HL-60 (cell line): ENCODE results near the gene ATP10A.

Experiments used
- DNase-seq, 2 experiments: peaks; one replicate each; pipeline ENCODE4 v3.0.0-alpha.2; 2010 to 2020; ENCODE audit warnings: low read depth in 1 of 2, low spot score in 1 of 2
- H3K27ac ChIP-seq: fragments of 250-450 bp; sonication (Bioruptor Pico); replicated peaks from 2 replicates; pipeline ENCODE4 v1.5.1; 2020; ENCODE audit warnings: mild to moderate bottlenecking, moderate library complexity
- H3K27me3 ChIP-seq: fragments of 250-450 bp; sonication (Bioruptor Pico); 2 replicates; pipeline ENCODE4 v1.5.1; 2021; ENCODE audit warnings: mild to moderate bottlenecking, moderate library complexity; ENCODE audit not compliant: insufficient read depth, poor library complexity, severe bottlenecking
- H3K4me3 ChIP-seq: replicated peaks from 2 replicates; pipeline ENCODE4 v1.5.1; 2011; ENCODE audit warnings: mild to moderate bottlenecking, control low read depth, low read length; ENCODE audit not compliant: insufficient read depth
- GABPA ChIP-seq: IDR thresholded peaks from 2 replicates; pipeline ENCODE4 v1.6.1; 2012; ENCODE audit warnings: low read depth
- POLR2AphosphoS5 ChIP-seq: IDR thresholded peaks from 2 replicates; pipeline ENCODE4 v1.6.1; 2012; ENCODE audit warnings: low read depth
- SPI1 ChIP-seq: IDR thresholded peaks from 2 replicates; pipeline ENCODE4 v1.6.1; 2012; ENCODE audit warnings: low read depth, mild to moderate bottlenecking, borderline replicate concordance
- TF ChIP-seq, protein P1 (sequence below): IDR thresholded peaks from one replicate; pipeline ENCODE4 v1.5.1; 2011; ENCODE audit warnings: low read length, control low read depth, inconsistent platforms; ENCODE audit not compliant: insufficient read depth
- TF ChIP-seq, protein P2 (sequence below): IDR thresholded peaks from 2 replicates; pipeline ENCODE4 v1.6.1; 2012; ENCODE audit warnings: low read depth; ENCODE audit not compliant: insufficient replicate concordance

Gene ATP10A

DNA sequence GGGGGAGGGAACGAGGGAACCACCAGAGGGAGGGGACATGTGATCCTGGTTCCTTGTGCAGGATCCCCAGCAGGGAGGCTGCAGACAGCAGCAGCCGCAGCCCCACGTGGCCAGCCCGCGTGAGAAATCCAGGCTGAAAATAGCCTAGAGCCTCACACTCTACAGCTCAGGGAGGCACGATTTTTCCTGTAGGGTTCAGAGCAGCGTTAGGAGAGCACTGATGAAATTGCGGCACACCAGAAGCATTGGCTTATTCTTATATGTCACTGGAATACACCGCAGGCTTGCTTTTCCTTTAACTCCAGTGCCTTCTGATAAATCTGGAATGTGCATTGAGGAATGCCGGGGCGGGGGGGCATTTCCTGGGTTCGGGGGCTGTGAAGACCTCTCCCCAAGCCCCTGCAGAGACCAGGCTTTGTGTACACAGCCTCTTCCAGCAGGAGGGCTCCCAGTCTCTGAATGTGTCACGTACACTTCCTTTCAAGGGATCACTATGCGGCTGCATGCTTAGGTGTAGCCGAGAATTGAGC is 193.0 kb downstream of the ATP10A start:
- DNase-seq, result no peak
- Histone ChIP-seq H3K27me3 (peaks cover 2% of the 10 kb centered on the region), H3K4me3 (no peak overlapping the region), H3K27ac (no peak overlapping the region)
- TF ChIP-seq GABPA (no peak), POLR2AphosphoS5 (no peak), SPI1 (no peak)
- TF ChIP-seq, protein P1, sequence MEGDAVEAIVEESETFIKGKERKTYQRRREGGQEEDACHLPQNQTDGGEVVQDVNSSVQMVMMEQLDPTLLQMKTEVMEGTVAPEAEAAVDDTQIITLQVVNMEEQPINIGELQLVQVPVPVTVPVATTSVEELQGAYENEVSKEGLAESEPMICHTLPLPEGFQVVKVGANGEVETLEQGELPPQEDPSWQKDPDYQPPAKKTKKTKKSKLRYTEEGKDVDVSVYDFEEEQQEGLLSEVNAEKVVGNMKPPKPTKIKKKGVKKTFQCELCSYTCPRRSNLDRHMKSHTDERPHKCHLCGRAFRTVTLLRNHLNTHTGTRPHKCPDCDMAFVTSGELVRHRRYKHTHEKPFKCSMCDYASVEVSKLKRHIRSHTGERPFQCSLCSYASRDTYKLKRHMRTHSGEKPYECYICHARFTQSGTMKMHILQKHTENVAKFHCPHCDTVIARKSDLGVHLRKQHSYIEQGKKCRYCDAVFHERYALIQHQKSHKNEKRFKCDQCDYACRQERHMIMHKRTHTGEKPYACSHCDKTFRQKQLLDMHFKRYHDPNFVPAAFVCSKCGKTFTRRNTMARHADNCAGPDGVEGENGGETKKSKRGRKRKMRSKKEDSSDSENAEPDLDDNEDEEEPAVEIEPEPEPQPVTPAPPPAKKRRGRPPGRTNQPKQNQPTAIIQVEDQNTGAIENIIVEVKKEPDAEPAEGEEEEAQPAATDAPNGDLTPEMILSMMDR, result no peak
- TF ChIP-seq, protein P2, sequence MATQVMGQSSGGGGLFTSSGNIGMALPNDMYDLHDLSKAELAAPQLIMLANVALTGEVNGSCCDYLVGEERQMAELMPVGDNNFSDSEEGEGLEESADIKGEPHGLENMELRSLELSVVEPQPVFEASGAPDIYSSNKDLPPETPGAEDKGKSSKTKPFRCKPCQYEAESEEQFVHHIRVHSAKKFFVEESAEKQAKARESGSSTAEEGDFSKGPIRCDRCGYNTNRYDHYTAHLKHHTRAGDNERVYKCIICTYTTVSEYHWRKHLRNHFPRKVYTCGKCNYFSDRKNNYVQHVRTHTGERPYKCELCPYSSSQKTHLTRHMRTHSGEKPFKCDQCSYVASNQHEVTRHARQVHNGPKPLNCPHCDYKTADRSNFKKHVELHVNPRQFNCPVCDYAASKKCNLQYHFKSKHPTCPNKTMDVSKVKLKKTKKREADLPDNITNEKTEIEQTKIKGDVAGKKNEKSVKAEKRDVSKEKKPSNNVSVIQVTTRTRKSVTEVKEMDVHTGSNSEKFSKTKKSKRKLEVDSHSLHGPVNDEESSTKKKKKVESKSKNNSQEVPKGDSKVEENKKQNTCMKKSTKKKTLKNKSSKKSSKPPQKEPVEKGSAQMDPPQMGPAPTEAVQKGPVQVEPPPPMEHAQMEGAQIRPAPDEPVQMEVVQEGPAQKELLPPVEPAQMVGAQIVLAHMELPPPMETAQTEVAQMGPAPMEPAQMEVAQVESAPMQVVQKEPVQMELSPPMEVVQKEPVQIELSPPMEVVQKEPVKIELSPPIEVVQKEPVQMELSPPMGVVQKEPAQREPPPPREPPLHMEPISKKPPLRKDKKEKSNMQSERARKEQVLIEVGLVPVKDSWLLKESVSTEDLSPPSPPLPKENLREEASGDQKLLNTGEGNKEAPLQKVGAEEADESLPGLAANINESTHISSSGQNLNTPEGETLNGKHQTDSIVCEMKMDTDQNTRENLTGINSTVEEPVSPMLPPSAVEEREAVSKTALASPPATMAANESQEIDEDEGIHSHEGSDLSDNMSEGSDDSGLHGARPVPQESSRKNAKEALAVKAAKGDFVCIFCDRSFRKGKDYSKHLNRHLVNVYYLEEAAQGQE, result no peak

DNA sequence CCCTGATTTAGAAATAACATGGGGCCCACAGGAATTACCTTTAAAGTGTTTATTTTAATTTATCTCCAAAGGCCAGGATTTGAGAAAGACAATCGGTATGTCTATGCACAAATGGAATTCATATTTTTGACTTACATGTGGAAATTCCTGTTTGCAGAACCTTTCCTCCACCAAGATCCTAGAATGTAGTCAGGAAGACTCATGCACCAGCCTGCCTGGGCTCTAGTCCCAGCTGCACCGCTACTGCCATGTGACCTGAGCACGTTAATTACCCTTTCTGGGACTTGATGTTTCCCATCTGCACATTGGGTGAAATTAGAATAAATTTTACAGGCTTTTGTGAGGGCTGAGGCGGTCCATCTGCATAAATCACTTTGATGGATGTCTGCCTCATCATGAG is 194.2 kb downstream of the ATP10A start:
- TF ChIP-seq, protein P2, result no peak
- no peak for TF ChIP-seq SPI1
- no peak overlapping the region for H3K27ac ChIP-seq
- no peak for DNase-seq
- no peak overlapping the region for H3K4me3 ChIP-seq
- H3K27me3 ChIP-seq, result peaks cover 2% of the 10 kb centered on the region

DNA sequence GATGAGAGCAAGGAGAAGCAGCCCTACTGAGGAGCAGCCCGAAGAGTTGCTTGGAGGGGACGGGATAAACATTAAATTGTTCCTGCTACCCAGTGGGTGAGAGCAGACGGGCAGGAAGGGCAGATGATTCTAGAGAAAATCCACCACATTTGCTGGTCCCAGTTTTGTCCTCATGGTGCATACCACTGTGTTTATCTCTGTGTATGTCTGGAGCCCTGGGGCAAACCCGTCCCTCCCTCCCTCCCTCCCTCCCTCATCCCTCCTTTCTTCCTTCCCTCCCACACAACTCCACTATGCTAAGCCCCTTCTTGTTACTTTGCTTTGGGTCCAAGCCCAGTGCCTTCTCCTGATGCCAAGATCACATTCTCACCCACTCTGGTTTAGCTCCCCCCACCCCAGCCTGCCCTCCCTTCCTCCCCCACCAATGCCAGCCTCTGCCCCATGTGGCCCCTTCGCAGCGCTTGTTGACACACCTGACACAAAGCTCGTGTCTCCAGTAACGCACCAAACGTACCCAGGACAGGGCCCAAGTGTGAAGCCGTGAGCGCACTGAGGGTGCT is 194.8 kb downstream of the ATP10A start:
- TF ChIP-seq, protein P2, result no peak
- TF ChIP-seq SPI1 (no peak), POLR2AphosphoS5 (no peak)
- TF ChIP-seq, protein P1, result no peak
- H3K27me3 ChIP-seq, result peaks cover 2% of the 10 kb centered on the region
- no peak overlapping the region for H3K27ac ChIP-seq
- H3K4me3 ChIP-seq, result no peak overlapping the region
- no peak for DNase-seq
